ENCODE measurements around the gene SLC35G3.
"Not testable (repeated sequence)": the region's sequence is repeated elsewhere in the genome, so short reads cannot be mapped to it uniquely, and the experiment has no call there.

Gene SLC35G3

DNA sequence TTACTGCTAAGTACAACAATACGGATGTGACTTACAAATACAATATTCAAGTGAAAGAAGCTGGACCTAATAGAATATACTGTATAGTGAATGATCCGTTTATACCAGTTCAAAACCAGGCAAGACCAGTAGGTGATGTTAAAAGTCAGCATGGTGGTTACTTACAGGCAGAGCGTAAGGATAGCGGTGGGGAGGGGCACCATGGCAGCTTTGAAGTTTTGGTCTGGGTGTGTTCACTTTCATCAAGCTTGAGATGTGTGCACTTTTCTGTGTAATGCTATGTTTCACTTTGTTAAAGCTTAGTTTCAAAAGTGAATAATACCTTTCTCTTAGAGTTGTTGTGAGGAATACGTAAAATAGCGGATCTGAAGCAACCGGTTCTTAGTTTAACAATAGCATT lies 16.5 kb upstream of the SLC35G3 start:
- no peak for DNase-seq (ENCODE audit: low read depth)

DNA sequence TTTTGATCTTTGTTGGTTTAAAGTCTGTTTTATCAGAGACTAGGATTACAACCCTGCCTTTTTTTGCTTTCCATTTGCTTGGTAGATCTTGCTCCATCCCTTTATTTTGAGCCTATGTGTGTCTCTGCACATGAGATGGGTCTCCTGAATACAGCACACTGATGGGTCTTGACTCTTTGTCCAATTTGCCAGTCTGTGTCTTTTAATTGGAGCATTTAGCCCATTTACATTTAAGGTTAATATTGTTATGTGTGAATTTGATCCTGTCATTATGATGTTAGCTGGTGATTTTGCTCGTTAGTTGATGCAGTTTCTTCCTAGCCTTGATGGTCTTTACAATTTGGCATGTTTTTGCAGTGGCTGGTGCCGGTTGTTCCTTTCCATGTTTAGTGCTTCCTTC lies 8.4 kb upstream of the SLC35G3 start:
- DNase-seq (ENCODE audit: low read depth) = not testable (repeated sequence)

DNA sequence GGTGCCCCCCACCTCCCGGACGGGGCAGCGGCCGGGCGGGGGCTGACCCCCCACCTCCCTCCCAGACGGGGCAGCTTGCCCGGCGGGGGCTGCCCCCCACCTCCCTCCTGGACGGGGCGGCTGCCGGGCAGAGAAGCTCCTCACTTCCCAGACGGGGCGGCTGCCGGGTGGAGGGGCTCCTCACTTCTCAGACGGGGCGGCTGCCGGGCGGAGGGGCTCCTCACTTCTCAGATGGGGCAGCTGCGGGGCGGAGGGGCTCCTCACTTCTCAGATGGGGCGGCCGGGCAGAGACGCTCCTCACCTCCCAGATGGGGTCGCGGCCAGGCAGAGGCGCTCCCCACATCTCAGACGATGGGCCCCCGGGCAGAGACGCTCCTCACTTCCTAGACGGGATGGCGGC lies 869 bp upstream of the SLC35G3 start:
- not testable (repeated sequence) for DNase-seq (ENCODE audit: low read depth)

DNA sequence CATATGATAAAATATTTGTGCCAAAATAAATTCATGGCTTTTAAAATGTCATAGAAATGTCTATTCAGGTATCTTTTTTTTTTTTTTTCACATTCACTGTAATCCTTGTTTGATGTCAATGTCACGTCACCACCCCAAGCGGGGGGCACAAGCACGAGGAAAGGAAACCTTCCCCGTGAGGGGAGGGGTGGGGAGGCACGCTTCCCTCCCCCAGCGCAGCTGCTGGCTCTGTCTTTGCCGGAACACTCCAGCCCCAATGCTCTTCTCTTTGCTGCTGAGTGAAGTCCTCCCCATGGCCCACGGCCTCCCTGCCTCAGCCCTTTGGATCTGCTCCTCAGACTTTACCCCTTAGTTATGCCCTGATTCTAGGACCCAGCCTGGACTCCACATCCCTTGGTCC lies 1.5 kb downstream of the SLC35G3 start:
- no peak for DNase-seq (ENCODE audit: low read depth)

DNA sequence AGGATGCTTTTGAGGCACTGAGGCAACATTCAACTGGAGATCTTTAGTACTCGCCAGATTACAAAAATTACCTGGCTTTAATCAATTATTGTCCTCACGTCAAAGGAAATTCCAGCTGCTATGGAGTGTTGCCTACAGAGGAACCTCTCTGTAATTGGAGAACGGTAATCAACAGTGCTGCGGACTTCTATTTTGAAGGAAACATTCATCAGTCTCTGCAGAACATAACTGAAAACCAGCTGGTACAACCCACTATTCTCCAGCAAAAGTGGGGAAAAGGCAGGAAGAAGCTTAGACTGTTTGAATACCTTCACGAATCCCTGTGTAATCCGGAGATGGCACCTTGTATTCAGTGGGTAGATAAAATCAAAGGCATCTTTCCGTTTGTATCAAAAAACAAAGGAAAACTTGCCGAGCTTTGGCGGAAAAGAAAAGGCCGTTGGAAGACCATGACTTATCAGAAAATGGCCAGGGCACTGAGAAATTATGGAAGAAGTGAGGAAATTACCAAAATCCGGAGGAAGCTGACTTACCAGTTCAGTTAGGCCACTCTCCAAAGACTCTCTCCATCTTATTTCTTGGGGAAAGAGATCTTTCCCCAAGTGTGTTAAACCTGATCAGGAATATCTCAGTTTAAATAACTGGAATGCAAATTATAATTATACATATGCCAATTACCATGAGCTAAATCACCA lies 3.0 kb downstream of the SLC35G3 start:
- DNase-seq (ENCODE audit: low read depth) = no peak

DNA sequence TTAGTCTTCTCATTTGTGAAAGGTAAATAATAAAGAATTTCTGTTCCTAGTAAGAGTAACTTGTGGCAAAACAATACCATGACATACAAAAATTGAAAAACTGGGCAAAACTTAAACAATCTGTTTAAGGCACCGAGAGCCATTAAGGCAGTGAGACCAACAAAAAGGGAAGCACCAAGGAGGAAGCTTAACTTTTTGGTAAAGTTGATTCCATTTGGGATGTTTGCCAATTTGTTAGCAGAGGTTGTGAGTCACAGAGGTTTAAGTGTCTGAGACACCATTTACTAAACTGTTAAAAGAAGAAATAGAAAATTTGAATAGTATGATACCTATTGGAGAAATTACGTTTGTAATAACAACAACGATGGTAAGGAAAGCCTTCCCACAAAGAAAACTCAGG lies 4.9 kb downstream of the SLC35G3 start:
- DNase-seq (ENCODE audit: low read depth) = peak; percentile 27

DNA sequence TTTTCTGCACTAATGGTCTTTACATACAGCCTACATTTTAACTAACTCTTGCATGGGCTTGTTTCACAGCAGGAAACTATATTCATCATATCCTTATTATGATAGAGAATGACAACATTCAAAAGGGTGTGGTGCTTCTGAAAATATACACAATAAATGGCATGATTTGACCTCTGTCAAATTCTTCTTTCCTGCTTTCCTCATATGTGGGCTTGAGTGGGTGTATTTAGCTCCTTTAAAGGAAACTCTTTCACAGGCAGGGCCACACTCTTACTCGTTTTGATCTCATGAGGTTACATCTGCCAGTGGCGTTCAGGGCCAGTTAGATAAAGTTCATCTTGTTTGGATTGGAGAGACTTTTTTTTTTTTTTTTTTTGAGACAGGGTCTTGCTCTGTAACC lies 6.1 kb downstream of the SLC35G3 start:
- DNase-seq (ENCODE audit: low read depth) = no peak

DNA sequence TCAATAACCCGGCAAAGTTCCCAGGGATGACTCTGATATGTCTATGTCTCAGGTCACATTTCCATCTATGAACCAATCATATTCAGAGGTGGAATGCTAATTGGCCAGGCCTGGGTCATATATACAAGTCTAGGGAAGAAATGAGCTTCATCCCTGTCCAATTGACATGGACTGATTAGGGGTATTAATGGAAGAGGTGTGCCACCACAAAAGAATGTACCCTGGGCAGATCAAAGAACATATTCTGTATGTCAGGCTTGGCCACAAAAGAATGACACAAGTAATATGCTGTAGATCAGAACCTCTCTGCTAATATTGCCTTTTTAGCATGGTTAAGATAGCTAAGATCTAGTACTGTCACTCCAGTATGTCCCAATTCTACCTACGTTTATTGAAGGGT lies 6.7 kb downstream of the SLC35G3 start:
- no peak for DNase-seq (ENCODE audit: low read depth)

DNA sequence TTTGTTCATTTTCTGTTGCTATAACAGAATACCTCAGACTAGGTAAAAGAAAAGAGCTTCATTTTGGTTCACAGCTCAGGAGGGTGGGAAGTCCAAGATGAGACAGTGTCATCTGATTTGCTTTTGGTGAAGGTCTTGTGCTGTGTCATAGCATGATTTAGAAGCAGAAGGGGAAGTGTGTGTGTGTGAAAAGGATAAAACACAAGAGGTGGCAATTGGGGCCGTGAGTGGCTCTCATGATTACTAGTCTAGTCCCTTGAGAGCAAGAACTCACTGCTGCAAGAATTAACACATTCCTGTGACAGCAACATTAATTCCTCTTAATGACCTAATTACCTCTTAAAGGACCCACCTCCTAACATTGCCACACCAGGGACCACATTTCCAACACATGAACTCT lies 8.3 kb downstream of the SLC35G3 start:
- no peak for DNase-seq (ENCODE audit: low read depth)

DNA sequence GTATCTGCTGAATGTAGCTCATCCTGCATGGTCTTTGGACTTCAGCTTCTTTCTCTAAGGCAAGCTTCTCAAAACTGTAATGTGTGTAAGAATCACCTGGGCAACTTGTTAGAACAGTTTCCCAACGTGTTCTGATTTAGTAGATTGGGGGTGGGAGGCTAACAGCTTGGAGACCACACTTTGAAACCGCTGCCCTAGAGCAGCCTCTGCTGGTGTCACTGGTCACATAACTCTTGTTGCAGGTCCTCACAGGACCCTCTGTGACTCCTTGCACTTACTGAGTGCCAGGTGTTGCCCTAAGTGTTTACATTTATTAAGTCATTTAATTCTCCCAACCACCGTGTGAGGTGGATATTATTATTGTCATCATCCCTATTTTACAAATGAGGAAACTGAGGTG lies 9.9 kb downstream of the SLC35G3 start:
- no peak for DNase-seq (ENCODE audit: low read depth)

DNA sequence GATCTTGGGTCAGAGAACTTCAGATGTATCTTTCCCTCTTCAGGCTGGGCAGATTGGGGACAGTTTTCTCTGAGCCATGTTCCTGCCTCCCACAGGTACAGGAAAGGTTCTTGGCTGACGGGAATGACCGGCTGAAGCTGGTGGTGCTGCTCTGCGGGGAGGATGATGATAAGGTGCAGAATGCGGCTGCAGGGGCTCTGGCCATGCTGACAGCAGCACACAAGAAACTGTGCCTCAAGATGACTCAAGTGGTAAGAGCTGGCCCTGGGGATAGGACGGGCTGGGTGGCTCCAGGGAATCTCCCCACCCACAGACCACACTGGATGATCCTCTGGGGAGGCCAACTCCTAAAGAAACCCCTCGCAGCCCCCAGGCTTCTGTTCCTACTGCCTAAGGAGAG lies 10.9 kb downstream of the SLC35G3 start:
- DNase-seq (ENCODE audit: low read depth) = no peak

DNA sequence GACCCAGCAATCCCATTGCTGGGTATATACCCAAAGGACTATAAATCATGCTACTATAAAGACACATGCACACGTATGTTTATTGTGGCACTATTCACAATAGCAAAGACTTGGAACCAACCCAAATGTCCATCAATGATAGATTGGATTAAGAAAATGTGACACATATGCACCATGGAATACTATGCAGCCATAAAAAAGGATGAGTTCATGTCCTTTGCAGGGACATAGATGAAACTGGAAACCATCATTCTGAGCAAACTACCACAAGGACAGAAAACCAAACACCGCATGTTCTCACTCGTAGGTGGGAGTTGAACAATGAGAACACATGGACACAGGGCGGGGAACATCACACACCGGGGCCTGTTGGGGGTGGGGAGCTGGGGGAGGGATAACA lies 14.8 kb downstream of the SLC35G3 start:
- DNase-seq (ENCODE audit: low read depth) = not testable (repeated sequence)

DNA sequence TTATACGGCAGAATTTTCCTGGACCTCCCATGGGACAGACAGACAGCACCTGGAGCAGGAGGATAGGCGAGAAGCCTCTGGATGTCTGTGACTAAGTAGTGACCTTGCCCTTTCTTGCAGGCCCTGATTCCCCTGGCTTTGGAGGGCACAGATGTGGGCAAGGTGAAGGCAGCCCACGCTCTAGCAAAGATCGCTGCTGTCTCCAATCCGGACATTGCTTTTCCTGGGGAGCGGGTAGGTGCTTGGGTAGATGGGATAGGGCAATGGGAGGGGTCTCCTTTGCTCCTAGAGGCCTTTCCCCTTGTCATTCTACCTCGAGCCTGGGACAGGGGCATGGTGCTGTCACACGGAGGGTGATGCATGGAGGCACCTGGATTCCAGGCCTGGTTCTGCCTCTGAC lies 17.3 kb downstream of the SLC35G3 start:
- no peak for DNase-seq (ENCODE audit: low read depth)

DNA sequence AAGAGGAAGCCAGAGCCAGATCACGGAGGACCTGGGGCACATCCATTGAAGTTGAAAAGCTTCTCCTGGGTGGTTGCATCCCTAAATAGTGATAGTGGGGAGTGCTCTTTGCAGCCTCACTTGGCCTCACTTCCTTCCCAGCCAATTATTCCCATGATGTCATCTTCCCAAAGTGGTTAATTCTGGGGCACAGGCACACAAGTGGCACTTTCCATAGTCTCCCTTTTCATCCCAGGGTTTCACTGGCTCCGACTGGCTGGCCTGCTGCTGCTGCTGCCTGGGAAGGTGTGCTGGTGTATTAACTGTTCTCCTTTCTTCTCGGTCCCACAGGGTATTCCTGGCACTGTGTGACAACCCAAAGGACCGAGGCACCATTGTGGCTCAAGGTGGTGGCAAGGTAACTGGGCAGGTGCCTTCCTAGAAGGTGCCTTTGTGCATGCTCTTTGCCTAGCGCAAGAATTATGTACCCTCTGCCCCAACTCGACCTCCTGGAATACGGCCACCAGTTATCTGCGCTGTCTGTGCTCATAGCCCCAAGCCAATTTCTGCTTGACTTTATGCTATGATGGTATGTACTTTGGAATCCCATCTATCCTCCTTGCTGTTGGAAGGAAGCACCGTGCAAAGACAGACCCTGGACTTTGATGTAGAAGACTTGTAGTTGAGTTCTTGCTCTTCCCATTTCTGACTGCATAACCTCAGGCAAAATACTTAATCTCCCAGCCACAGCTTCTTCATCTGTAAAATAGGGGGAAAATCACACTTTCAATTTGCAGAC lies 18.4 kb downstream of the SLC35G3 start:
- DNase-seq (ENCODE audit: low read depth) = no peak

DNA sequence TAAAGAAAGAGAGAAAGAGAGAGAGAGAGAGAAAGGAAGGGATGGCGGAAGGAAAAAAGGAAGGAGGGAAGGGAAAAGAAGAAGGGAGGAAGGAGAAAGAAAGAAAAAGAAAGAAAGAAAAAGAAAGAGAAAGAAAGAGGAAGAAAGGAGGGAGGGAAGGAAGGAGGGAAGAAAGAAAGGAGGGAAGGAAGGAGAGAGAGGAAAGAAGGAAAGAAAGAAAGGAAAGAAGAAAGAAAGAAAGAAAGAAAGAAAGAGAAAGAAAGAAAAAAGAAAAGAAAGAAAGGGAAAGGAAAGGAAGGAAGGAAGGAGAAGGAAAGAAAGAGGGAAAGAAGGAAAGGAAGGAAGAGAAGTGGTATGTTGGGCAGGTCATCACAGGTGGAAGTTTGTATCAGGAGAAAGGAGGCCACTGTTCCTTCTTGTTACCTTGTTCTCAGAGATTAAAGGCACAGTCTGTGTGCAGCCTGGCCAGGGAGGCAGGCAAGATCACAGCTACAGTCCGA lies 19.3 kb downstream of the SLC35G3 start:
- DNase-seq (ENCODE audit: low read depth) = no peak

DNA sequence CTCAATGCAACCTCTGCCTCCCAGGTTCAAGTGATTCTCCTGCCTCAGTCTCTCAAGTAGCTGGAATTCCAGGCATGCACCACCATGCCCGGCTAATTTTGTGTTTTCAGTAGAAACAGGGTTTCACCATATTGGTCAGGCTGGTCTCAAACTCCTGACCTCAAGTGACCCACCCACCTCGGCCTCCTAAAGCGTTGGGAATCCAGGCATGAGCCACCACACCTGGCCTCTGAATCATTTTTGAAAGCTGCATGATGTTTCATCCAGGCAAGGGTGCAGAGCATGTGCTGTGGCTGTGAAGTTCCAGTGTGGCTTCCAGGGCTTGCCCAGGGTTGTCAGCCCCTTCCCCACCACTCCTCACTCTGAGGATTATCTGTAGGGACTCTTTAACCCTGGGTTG lies 21.9 kb downstream of the SLC35G3 start:
- not testable (repeated sequence) for DNase-seq (ENCODE audit: low read depth)

DNA sequence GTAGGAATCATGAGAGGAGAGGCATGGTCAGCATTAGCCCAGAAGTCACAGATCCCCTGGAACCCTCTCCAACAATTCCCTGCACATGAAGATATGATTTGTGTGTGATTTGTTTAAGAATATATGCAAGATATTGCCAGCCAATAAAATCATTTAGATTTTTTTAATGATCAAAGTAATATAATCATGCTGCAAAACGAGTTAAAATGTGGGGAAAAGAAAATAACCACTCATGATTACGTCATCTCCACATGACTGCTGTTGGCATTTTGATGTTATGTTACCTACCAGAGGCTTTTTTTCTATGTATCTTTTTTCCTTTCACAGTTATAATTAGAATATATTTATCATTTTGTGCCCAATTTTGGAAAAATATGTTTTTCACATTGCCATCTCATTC lies 22.4 kb downstream of the SLC35G3 start:
- peak; percentile 23 for DNase-seq (ENCODE audit: low read depth)

DNA sequence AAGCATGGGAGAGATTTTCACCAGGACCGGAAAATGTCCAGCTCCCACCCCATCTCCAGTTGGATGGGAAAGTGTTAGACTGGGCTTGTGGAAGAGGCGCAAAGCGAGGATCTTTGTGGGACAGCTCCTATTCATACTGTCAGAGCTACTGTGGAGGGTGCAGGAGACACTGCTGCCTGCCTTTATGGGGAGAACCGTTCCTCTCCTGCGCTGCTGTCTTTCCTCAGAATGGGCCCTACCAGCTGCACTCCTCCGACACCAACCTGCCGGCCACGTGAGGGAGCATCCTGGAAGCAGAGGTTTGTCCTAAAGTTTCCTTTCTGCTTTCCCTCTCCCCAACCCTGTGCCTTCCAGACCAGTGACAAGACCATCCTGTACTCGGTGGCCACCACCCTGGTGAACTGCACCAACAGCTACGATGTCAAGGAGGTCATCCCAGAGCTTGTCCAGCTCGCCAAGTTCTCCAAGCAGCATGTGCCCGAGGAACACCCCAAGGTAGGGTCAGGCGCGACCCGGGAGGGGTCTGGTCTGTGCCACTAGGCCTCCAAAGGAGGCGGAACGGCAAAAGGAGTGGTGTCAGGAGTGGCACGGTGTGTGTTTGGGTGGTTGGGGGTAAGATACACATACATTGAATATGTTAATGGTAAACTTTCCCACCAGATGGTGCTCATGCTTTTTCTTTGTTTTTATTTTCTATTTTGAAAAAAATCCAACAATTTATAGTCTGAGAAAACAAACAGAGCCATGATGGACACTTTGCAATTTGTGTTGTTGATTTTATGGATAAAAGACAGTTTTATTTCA lies 23.0 kb downstream of the SLC35G3 start:
- DNase-seq (ENCODE audit: low read depth) = peak; percentile 15

DNA sequence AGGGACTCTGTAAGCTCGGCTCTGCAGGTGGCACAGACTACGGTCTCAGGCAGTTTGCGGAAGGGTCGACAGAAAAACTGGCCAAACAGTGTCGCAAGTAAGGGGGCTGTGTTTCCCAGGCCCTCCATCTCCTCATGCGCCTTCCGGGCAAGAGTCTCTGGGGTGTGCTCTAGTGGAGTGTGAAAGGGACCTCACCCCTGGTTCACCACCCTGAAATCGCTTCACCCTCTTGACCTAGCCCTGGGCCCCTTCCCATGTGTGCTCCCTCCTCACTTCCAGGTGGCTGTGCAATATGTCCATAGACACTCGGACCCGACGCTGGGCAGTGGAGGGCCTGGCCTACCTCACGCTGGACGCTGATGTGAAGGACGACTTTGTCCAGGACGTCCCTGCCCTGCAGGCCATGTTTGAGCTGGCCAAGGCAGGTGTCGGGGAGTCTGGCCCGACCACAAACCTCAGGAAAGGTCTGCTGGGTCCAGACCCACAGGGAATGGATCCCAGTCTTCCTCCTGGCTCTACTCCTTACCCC lies 24.3 kb downstream of the SLC35G3 start:
- DNase-seq (ENCODE audit: low read depth) = no peak

DNA sequence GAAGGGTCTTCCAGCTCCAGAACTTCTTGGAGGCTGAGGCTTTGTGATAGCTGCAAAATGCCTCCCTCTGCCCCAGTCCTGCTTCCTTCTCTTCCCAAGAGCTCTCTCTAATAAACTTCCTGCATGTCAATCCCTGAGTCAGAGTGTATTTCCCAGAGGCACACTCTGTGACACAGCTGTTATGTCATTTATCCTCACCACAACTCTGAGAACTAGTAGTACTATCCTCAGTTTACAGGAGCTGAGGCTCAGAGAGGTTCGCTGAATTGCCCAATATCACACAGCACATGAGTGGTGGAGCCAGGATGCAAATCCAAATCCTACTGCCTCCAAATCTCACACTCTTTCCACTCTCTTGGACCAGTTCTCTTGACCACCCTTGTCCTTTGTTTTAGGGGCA lies 26.5 kb downstream of the SLC35G3 start:
- peak; percentile 27 for DNase-seq (ENCODE audit: low read depth)

DNA sequence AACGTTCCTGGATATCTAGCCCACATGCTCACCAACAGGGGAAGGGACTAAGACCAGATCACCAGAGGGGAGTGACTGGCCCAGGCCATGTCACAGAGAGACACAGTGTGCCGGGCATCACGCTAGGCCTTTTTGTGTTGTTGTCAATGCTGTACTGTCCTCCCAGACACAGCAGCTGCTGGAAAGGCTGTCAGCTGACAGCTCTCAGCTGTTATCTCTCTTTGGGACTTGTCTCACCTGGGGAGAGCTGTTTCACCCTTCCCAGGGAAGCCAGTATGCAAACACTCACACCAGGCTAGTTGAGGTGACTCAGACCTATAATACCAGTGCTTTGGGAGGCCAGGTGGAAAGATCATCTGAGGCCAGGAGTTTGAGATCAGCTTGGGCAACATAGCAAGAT lies 27.1 kb downstream of the SLC35G3 start:
- no peak for DNase-seq (ENCODE audit: low read depth)

DNA sequence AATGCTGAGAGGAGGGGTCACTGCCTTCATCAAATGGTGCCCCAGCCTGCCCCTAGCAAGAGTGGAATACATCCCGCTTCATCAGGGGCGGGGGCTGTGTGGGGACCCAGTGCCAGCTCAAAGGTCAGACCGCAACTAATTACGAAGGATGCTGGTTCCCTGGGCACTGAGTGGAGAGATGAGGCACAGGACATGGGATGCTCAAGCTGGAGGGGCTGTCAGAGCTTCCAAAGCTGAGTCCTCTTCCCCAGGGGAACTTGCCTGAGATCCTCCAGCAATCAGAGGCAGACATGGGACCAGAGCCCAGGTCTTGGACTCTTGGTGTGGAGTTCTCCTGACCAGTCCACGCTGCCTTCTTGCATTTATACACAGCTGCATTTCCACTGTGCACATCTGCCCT lies 27.7 kb downstream of the SLC35G3 start:
- DNase-seq (ENCODE audit: low read depth) = no peak

DNA sequence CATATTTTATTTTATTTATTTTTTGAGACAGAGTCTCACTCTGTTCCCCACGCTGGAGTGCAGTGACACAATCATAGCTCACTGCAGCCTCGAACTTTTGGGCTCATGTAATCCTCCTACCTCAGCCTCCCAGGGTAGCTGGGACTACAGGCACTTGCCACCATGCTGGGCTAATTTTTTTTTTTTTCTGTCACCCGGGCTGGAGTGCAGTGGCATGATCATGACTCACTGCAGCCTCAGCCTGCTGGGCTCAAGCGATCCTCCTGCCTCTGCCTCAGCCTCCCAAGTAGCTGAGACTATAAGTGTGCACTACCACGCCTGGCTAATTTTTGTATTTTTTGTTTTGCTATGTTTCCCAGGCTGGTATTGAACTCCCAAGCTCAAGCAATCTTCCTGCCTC lies 29.5 kb downstream of the SLC35G3 start:
- DNase-seq (ENCODE audit: low read depth) = no peak
